H1 (cell line): ENCODE data around the gene KCTD19. TPM values are rescaled to one million over a fixed set of nuclear protein-coding genes. Genes with fewer than 3 reads are reported as not detected.

ENCODE experiments used
- CTCF ChIA-PET: fragments of 300-600 bp; sonication (Branson Sonifier 250); formaldehyde crosslinking; loops from one replicate; lab custom pipeline; 2021; ENCODE audit not compliant: partially characterized antibody; lab: Charles Lee
- POLR2A ChIA-PET: fragments of 300-600 bp; sonication (Branson Sonifier 250); formaldehyde crosslinking; loops from one replicate; lab custom pipeline; 2021; ENCODE audit warnings: inconsistent platforms; ENCODE audit not compliant: partially characterized antibody; lab: Charles Lee
- DNase-seq, 2 experiments: peaks; one replicate each; pipeline versions ENCODE4 v3.0.0 to v3.0.0-alpha.2; 2010 to 2022; ENCODE audit warnings: low spot score in 2 of 2, low read depth in 1 of 2, mixed read lengths in 1 of 2
- FAIRE-seq: peaks from 2 replicates; lab custom pipeline; 2011; peaks lifted over from hg19 to GRCh38; lab: Jason Lieb, UNC
- H2AFZ ChIP-seq: 2 replicates; pipeline ENCODE4 v1.8.1; 2012; ENCODE audit warnings: low read length, inconsistent platforms
- H2AK5ac ChIP-seq: 2 replicates; pipeline ENCODE4 v1.6.1; 2013; ENCODE audit warnings: low read depth, low read length
- H2BK120ac ChIP-seq: replicated peaks from 2 replicates; pipeline ENCODE3; 2013; ENCODE audit warnings: low read depth, low read length, inconsistent platforms
- H2BK12ac ChIP-seq: 2 replicates; pipeline ENCODE4 v1.6.1; 2013; ENCODE audit warnings: low read depth, low read length
- H2BK15ac ChIP-seq: 2 replicates; pipeline ENCODE4 v1.6.1; 2013; ENCODE audit warnings: low read length
- H2BK20ac ChIP-seq: 2 replicates; pipeline ENCODE4 v1.6.1; 2013; ENCODE audit warnings: low read length
- H2BK5ac ChIP-seq: 2 replicates; pipeline ENCODE4 v1.6.1; 2013; ENCODE audit warnings: low read depth, low read length
- H3K14ac ChIP-seq: 2 replicates; pipeline ENCODE4 v1.6.1; 2013; ENCODE audit warnings: inconsistent platforms; ENCODE audit not compliant: insufficient read length
- H3K18ac ChIP-seq: 2 replicates; pipeline ENCODE4 v1.6.1; 2013; ENCODE audit warnings: low read length; ENCODE audit errors: extremely low read depth
- H3K23ac ChIP-seq: 2 replicates; pipeline ENCODE4 v1.6.1; 2013; ENCODE audit warnings: inconsistent platforms; ENCODE audit not compliant: insufficient read length
- H3K23me2 ChIP-seq: 2 replicates; pipeline ENCODE4 v1.6.1; 2013; ENCODE audit warnings: low read depth, low read length
- H3K27ac ChIP-seq: 2 replicates; pipeline ENCODE4 v1.6.1; 2011; ENCODE audit warnings: low read depth, low read length, inconsistent platforms
- H3K27me3 ChIP-seq, 4 experiments: replicated peaks in 1 of 4; 1 replicate in 1 of 4; 2 replicates in 3 of 4; pipeline versions ENCODE4 v1.6.1 to v1.8.1; 2011 to 2013; ENCODE audit warnings: low read length in 3 of 4, mild to moderate bottlenecking in 3 of 4, inconsistent platforms in 2 of 4, mixed read lengths in 2 of 4, moderate library complexity in 1 of 4; ENCODE audit not compliant: control insufficient read depth in 3 of 4, insufficient read depth in 3 of 4; ENCODE audit errors: extremely low read depth in 1 of 4
- H3K36me3 ChIP-seq, 4 experiments: 2 replicates each; pipeline versions ENCODE4 v1.6.1 to v1.8.1; 2011 to 2013; ENCODE audit warnings: mild to moderate bottlenecking in 4 of 4, low read length in 3 of 4, moderate library complexity in 2 of 4, control low read depth in 1 of 4, inconsistent platforms in 1 of 4; ENCODE audit not compliant: insufficient read depth in 4 of 4, control insufficient read depth in 2 of 4
- H3K4ac ChIP-seq: replicated peaks from 2 replicates; pipeline ENCODE3; 2013; ENCODE audit warnings: low read length, low read depth, mixed read lengths, inconsistent platforms; ENCODE audit not compliant: insufficient read length
- H3K4me1 ChIP-seq, 4 experiments: replicated peaks in 1 of 4; 1 replicate in 1 of 4; 2 replicates in 3 of 4; pipeline versions ENCODE4 v1.6.1 to v1.8.1; 2011 to 2013; ENCODE audit warnings: low read length in 3 of 4, inconsistent platforms in 2 of 4, mixed read lengths in 1 of 4; ENCODE audit not compliant: insufficient read depth in 4 of 4, control insufficient read depth in 3 of 4
- H3K4me2 ChIP-seq, 2 experiments: 2 replicates each; pipeline versions ENCODE4 v1.6.1 to v1.8.1; 2011 to 2013; ENCODE audit warnings: low read depth in 2 of 2, low read length in 2 of 2, control low read depth in 1 of 2, inconsistent platforms in 1 of 2, mild to moderate bottlenecking in 1 of 2; ENCODE audit not compliant: insufficient read depth in 1 of 2
- H3K4me3 ChIP-seq, 4 experiments: fragments of 200-600, 300-600 bp in 1 of 4; sonication (generic), shearing (Covaris generic), sonication (Bioruptor Twin) in 1 of 4; 2 replicates each; pipeline versions ENCODE4 v1.5.1 to v1.8.1; 2011 to 2016; ENCODE audit warnings: low read length in 4 of 4, low read depth in 3 of 4, control low read depth in 2 of 4, inconsistent platforms in 2 of 4, mild to moderate bottlenecking in 2 of 4, mixed read lengths in 1 of 4, moderate library complexity in 1 of 4; ENCODE audit not compliant: insufficient read depth in 2 of 4; ENCODE audit errors: extremely low read depth in 1 of 4
- H3K56ac ChIP-seq: replicated peaks from 2 replicates; pipeline ENCODE3; 2013; ENCODE audit warnings: low read depth, mild to moderate bottlenecking, mixed read lengths, low read length, inconsistent platforms; ENCODE audit not compliant: insufficient read length
- H3K79me1 ChIP-seq: 2 replicates; pipeline ENCODE4 v1.6.1; 2013; ENCODE audit warnings: low read depth, low read length, control low read depth
- H3K79me2 ChIP-seq, 2 experiments: 2 replicates each; pipeline versions ENCODE4 v1.6.1 to v1.8.1; 2012 to 2013; ENCODE audit warnings: low read length in 2 of 2, mild to moderate bottlenecking in 2 of 2, inconsistent platforms in 1 of 2; ENCODE audit not compliant: insufficient read depth in 2 of 2, control insufficient read depth in 1 of 2
- H3K9ac ChIP-seq, 4 experiments: replicated peaks in 1 of 4; 1 replicate in 1 of 4; 2 replicates in 3 of 4; pipeline versions ENCODE4 v1.6.1 to v1.8.1; 2011 to 2013; ENCODE audit warnings: low read depth in 3 of 4, low read length in 3 of 4, control low read depth in 2 of 4, mild to moderate bottlenecking in 2 of 4, moderate library complexity in 2 of 4, inconsistent platforms in 1 of 4; ENCODE audit errors: extremely low read depth in 1 of 4
- H3K9me3 ChIP-seq, 2 experiments: 2 replicates each; pipeline versions ENCODE4 v1.6.1 to v1.8.1; 2012 to 2013; ENCODE audit warnings: mild to moderate bottlenecking in 2 of 2, moderate library complexity in 2 of 2, control low read depth in 1 of 2, inconsistent platforms in 1 of 2, low read depth in 1 of 2, low read length in 1 of 2, mixed read lengths in 1 of 2; ENCODE audit not compliant: insufficient read depth in 2 of 2
- H4K20me1 ChIP-seq, 2 experiments: replicated peaks in 1 of 2; 2 replicates each; pipeline versions ENCODE3 to v1.8.1; 2011 to 2013; ENCODE audit warnings: inconsistent platforms in 2 of 2, low read length in 2 of 2, mild to moderate bottlenecking in 1 of 2; ENCODE audit not compliant: insufficient read depth in 2 of 2, control insufficient read depth in 1 of 2
- H4K5ac ChIP-seq: 2 replicates; pipeline ENCODE4 v1.6.1; 2013; ENCODE audit warnings: low read length, low read depth, mixed read lengths, inconsistent platforms; ENCODE audit not compliant: insufficient read length
- H4K8ac ChIP-seq: 2 replicates; pipeline ENCODE4 v1.8.0; 2013; ENCODE audit warnings: mild to moderate bottlenecking, moderate library complexity, low read length, inconsistent platforms; ENCODE audit not compliant: insufficient read depth; ENCODE audit errors: extremely low read depth
- H4K91ac ChIP-seq: replicated peaks from 2 replicates; pipeline ENCODE3; 2013; ENCODE audit warnings: low read length, mixed read lengths, inconsistent platforms; ENCODE audit not compliant: insufficient read length
- ASH2L ChIP-seq: fragments of 200-600, 300-600 bp; sonication (generic); IDR thresholded peaks from one replicate; pipeline ENCODE4 v1.7.1; 2017; ENCODE audit warnings: low read length
- GTF2F1 ChIP-seq: IDR thresholded peaks from 2 replicates; pipeline ENCODE4 v1.6.1; 2012; ENCODE audit warnings: low read depth, low read length, improper control_type of control experiment, borderline replicate concordance
- JUND ChIP-seq: IDR thresholded peaks from 2 replicates; pipeline ENCODE4 v1.6.1; 2011; ENCODE audit warnings: mild to moderate bottlenecking, improper control_type of control experiment, low read length
- KDM4A ChIP-seq: IDR thresholded peaks from one replicate; pipeline ENCODE4 v1.7.1; 2012; ENCODE audit warnings: low read depth, mild to moderate bottlenecking, moderate library complexity, low read length, inconsistent platforms; ENCODE audit not compliant: severe bottlenecking
- KDM5A ChIP-seq: fragments of 200-600 bp; IDR thresholded peaks from 2 replicates; pipeline ENCODE4 v1.7.1; 2012; ENCODE audit warnings: mild to moderate bottlenecking, low read length, inconsistent platforms, mixed read lengths
- POU5F1 ChIP-seq: IDR thresholded peaks from 2 replicates; pipeline ENCODE4 v1.6.1; 2011; ENCODE audit warnings: low read depth, mild to moderate bottlenecking, low read length, moderate library complexity
- TAF7 ChIP-seq: optimal IDR thresholded peaks from 2 replicates; pipeline ENCODE3; 2011; ENCODE audit warnings: low read depth, mild to moderate bottlenecking, inconsistent platforms, low read length, moderate library complexity, borderline replicate concordance
- polyA plus RNA-seq, 7 experiments: library from polyadenylated mRNA; depleted of rRNA in 3 of 7; stranded (reverse) in 5 of 7; unstranded in 2 of 7; fragments of >200 nt in 5 of 7; fragments of 200-250 nt in 2 of 7; gene quantifications; 1 replicate in 5 of 7; 2 replicates in 1 of 7; 4 replicates in 1 of 7; pipeline versions ENCODE4 v1.2.1 to v1.2.3, GENCODE V29; 2011 to 2013; ENCODE audit warnings: missing spikeins in 2 of 7, mixed read lengths in 2 of 7
- total RNA-seq: library from RNA; stranded (reverse); fragmentation: NEBNext Ultra II Directional; extraction: Animal tissue kit (Norgen Biotek cat#: 25700); gene quantifications from 2 replicates; pipeline ENCODE4 v1.2.1, GENCODE V29; 2021

KCTD19 gene
- total and polyA plus RNA-seq, 2 of the 8 experiments (the other 6 are each of a cell fraction or from before 2014, with no cell fraction given) = 0.06 to 0.24 TPM

DNA sequence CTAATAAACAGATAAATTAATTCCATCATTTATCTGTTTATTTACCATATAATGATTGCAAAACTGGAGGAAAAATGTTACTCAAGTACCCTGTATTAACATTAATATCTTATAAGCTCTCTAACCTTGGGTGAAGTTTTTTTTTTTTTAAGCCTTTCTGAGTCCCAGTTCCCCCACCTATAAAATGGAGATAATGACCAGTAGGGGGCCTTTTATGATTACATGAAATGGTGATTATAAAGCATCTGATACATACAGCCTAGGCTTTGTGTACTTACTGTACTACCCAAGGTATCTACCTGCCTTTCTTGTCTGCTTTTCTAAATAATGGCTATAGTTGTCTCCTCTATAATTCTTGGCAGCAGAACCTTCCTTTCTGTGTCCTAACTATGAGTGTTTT, 22.6 kb upstream of the KCTD19 start:
- no peak for DNase-seq
- Histone ChIP-seq H3K18ac (no peak overlapping the region), H2BK15ac (no peak overlapping the region), H3K4me2 (no peak overlapping the region), H3K4ac (no peak overlapping the region), H4K8ac (no peak overlapping the region), H3K79me1 (no peaks in the 10 kb centered on the region), H2AFZ (no peak overlapping the region), H4K20me1 (no peaks in the 10 kb centered on the region), H3K23ac (no peak overlapping the region), H3K27ac (no peak overlapping the region), H2AK5ac (no peak overlapping the region), H2BK12ac (no peak overlapping the region), H3K79me2 (no peaks in the 10 kb centered on the region), H3K4me1 (no peaks in the 10 kb centered on the region), H3K9ac (no peak overlapping the region), H3K36me3 (no peaks in the 10 kb centered on the region), H3K14ac (no peak overlapping the region), H3K56ac (no peak overlapping the region), H3K27me3 (0 out of 7 replicates have a peak, but pooled peaks cover 0 to 2% (median 0%) of the 10 kb centered on the region in 4 experiments), H2BK120ac (no peak overlapping the region), H2BK5ac (no peak overlapping the region), H2BK20ac (no peak overlapping the region), H4K91ac (no peak overlapping the region), H3K23me2 (no peaks in the 10 kb centered on the region), H4K5ac (no peak overlapping the region), H3K9me3 (no peaks in the 10 kb centered on the region), H3K4me3 (no peak overlapping the region)
- FAIRE-seq = no peak
- POLR2A ChIA-PET = interaction anchor here (1.0 kb wide), 1 partner anchor 98 kb away, joined by 3 read pairs; no protein-coding TSS in a partner anchor
- TF ChIP-seq KDM5A (no peak), JUND (no peak), GTF2F1 (no peak), ASH2L (no peak), POU5F1 (no peak), TAF7 (no peak), KDM4A (no peak)
- CTCF ChIA-PET = interaction anchor here (0.6 to 2.5 kb wide), 13 partner anchors 10 to 830 kb away, joined by 3 to 9 read pairs (median 3); no protein-coding TSS in a partner anchor
